ENCODE data around the gene IGF2. TPM values are rescaled to one million over a fixed set of nuclear protein-coding genes. Genes with fewer than 3 reads are reported as not detected.
A peak's percentile ranks its signal among the peaks of the same experiment; 100 is the strongest.

IGF2 gene
- total RNA-seq, 6 donors from 2014 or later, result 7.0 to 24.4 (median 8.4) TPM; not detected in 1

DNA sequence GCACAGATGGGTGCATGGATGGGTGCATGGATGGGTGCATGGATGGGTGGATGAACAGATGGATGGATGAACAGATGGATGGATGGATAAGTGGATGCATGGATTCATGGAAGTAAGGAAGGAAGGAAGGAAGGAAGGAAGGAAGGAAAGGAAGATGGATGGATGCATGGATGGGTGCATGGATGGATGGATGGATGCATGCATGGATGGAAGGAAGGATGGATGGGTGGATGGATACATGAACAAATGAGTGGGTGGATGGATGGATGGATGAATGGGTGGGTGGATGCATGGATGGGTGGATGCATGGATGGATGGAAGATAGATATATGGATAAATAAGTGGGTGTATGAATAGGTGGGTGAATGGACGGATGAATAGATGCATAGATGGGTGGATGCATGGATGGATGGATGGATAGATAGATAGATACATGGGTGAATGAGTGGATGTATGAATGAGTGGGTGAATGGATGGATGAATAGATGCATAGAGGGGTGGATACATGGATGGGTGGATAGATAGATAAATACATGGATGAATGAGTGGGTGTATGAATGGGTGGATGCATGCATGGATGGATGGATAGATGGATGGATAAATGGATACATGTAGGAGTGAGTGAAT lies 32.5 kb downstream of the IGF2 start:
- H3K9me3 ChIP-seq, result no peaks in the 10 kb centered on the region
- H3K27me3 ChIP-seq, result no peaks in the 10 kb centered on the region
- DNase-seq (no peak), ATAC-seq (ENCODE audit: low FRiP score in 2 of 2) (no peak)
- no peak overlapping the region for H3K4me3 ChIP-seq
- H3K27ac ChIP-seq, result no peak overlapping the region
- H3K4me1 ChIP-seq, result peaks cover 8 to 23% (median 15%) of the 10 kb centered on the region in 4 donors
- TF ChIP-seq CTCF (IDR thresholded peaks at IDR 0.05) (no peak), POLR2A (IDR thresholded peaks at IDR 0.05) (no peak), POLR2AphosphoS5 (IDR thresholded peaks at IDR 0.05) (no peak), EP300 (IDR thresholded peaks at IDR 0.05) (no peak)
- no peaks in the 10 kb centered on the region for H3K36me3 ChIP-seq
- 92 to 97% methylated on average over 1 of the region's 1 CpG for WGBS, 2 donors

DNA sequence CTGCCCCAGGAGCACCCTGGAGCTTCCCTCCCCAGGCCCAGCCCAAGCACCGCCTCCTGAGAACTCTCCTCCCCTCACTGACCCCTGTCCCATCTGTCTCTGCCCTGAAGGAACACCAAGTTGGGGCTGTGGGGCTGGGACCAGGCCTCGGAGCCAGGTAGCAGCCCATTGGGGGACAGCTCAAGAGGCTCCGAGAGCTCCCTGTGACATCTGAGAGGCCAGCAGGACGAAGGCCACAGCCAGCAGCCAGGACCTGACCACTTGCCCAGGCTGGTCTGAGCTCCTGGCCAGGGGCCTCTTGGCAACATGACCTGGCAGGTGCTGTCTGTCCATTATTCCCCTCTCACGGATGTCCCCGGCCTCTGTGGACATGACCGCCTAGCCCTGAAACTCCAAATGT lies 33.7 kb downstream of the IGF2 start:
- TF ChIP-seq POLR2A (IDR thresholded peaks at IDR 0.05), result no peak
- TF ChIP-seq POLR2AphosphoS5 (IDR thresholded peaks at IDR 0.05), result no peak
- TF ChIP-seq EP300 (IDR thresholded peaks at IDR 0.05), result no peak
- TF ChIP-seq CTCF (IDR thresholded peaks at IDR 0.05), result no peak
- no peaks in the 10 kb centered on the region for H3K36me3 ChIP-seq
- H3K27me3 ChIP-seq, result no peaks in the 10 kb centered on the region
- ATAC-seq (ENCODE audit: low FRiP score in 2 of 2) (no peak), DNase-seq (peak in 1 of 2 donors; percentile 54)
- 87 to 94% methylated on average over 5 to 7 of the region's 7 CpGs for WGBS, 2 donors
- no peak overlapping the region for H3K27ac ChIP-seq
- peaks cover 16 to 30% (median 23%) of the 10 kb centered on the region in 4 donors for H3K4me1 ChIP-seq
- no peak overlapping the region for H3K4me3 ChIP-seq
- no peaks in the 10 kb centered on the region for H3K9me3 ChIP-seq

- Histone ChIP-seq H3K9me3 (no peaks in the 10 kb centered on the region), H3K36me3 (no peaks in the 10 kb centered on the region), H3K27me3 (no peaks in the 10 kb centered on the region), H3K4me3 (no peak overlapping the region), H3K27ac (no peak overlapping the region), H3K4me1 (peaks cover 21 to 34% (median 30%) of the 10 kb centered on the region in 4 donors)
- no peak for DNase-seq
- 94 to 95% methylated on average over 10 to 18 of the region's 18 CpGs for WGBS, 2 donors
- no peak for TF ChIP-seq POLR2AphosphoS5 (IDR thresholded peaks at IDR 0.05)
- no peak for TF ChIP-seq POLR2A (IDR thresholded peaks at IDR 0.05)
- no peak for TF ChIP-seq EP300 (IDR thresholded peaks at IDR 0.05)
- no peak for TF ChIP-seq CTCF (IDR thresholded peaks at IDR 0.05)
- no peak for ATAC-seq (ENCODE audit: low FRiP score in 2 of 2)
Observed at GRCh38 chr11:2104524-2105440, 34.4 kb downstream of the IGF2 start.

DNA sequence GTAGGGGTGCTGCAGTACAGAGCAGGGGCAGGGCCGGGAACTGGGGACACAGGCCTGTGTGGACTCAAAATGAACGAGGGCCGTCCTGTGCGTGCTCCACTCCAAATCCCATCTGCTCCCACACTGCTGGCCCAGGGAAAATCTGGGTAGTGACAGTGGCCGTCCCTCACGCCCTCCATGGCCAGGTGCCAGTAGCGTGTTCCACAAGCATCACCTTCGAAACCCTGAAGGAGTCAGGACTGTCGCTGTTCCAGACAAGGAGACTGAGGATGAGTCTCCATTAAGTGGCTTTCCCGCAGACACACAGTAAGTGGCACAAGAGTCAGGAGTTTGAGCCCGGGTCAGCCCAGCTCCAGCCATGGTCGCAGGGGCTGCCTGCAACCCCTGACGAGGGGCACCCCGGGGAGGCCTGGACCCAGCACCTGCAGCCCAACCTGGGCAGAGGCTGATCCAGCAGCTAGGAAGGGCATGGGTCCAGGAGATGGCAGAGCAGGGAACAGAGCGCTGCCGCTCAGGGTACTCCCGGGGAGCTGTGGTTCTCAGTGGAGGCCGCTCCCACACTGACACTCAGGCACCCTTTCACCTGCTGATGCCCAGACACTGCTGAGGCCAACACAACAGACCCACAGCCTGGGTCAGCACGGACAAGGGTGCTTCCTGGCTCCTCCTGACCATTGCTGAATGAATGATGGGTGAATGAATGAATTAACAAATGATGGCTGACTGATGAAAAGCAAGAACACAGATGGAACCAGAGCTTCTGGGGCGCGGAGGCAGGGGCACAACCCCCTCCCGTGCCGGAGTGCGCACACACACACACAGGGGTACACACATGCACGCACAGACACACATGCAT lies 35.3 kb downstream of the IGF2 start:
- DNase-seq (peak in 1 of 2 donors; percentile 58), ATAC-seq (ENCODE audit: low FRiP score in 2 of 2) (no peak)
- Histone ChIP-seq H3K36me3 (no peaks in the 10 kb centered on the region), H3K4me3 (no peak overlapping the region), H3K27ac (peak overlapping the region in 1 of 4 donors; percentile 71), H3K4me1 (peaks cover 24 to 39% (median 33%) of the 10 kb centered on the region in 4 donors), H3K27me3 (no peaks in the 10 kb centered on the region), H3K9me3 (no peaks in the 10 kb centered on the region)
- TF ChIP-seq CTCF (IDR thresholded peaks at IDR 0.05) (no peak), POLR2A (IDR thresholded peaks at IDR 0.05) (no peak), EP300 (IDR thresholded peaks at IDR 0.05) (no peak), POLR2AphosphoS5 (IDR thresholded peaks at IDR 0.05) (no peak)
- WGBS, 2 donors, result 95 to 96% methylated on average over 11 to 25 of the region's 25 CpGs
